Astrocyte of the cerebellum (primary cell): ENCODE results near the gene GNAI2.
"Not testable (repeated sequence)": the region's sequence is repeated elsewhere in the genome, so short reads cannot be mapped to it uniquely, and the experiment has no call there.

Source experiments
- DNase-seq: peaks from one replicate; pipeline ENCODE4 v3.0.0-alpha.2; 2011; ENCODE audit warnings: low read depth
- H3K4me3 ChIP-seq: 2 replicates; pipeline ENCODE4 v1.5.1; 2011; ENCODE audit warnings: mild to moderate bottlenecking, low read depth, low read length, moderate library complexity
- CTCF ChIP-seq: IDR thresholded peaks from 2 replicates; pipeline ENCODE4 v1.5.1; 2012; ENCODE audit warnings: low read length, low read depth, moderate library complexity, mild to moderate bottlenecking; ENCODE audit errors: missing control alignments
- in situ Hi-C: cut with HindIII; loops from 2 replicates; pipeline ENCODE4 v1.10.0; 2017; ENCODE audit warnings: low sequenced_read_pairs

The GNAI2 gene

GRCh38 chr3:50268276-50268675 is 32.3 kb downstream of the GNAI2 start:
- no peak for TF ChIP-seq CTCF
- DNase-seq = no peak
- H3K4me3 ChIP-seq = peak overlapping the region; percentile 36
- in situ Hi-C loops = no loop called here

GRCh38 chr3:50268703-50269451 is 32.9 kb downstream of the GNAI2 start, which contains the start of gene SEMA3B:
Gene SEMA3B, plus strand, starts transcription at chr3:50269147. Its CDS starts 94 bp downstream, at chr3:50269241.
- H3K4me3 ChIP-seq = peak within 1 kb of the TSS; percentile 36
- no peak for TF ChIP-seq CTCF
- no peak for DNase-seq
- in situ Hi-C loops = no loop called here

GRCh38 chr3:50269460-50269859 is 33.5 kb downstream of the GNAI2 start:
- no peak for TF ChIP-seq CTCF
- peak overlapping the region; percentile 18 for H3K4me3 ChIP-seq
- in situ Hi-C loops = no loop called here
- no peak for DNase-seq

- in situ Hi-C loops = no loop called here
- TF ChIP-seq CTCF = no peak
- no peak overlapping the region for H3K4me3 ChIP-seq
- DNase-seq = no peak
Measured at GRCh38 chr3:50269977-50270413, 34.0 kb downstream of the GNAI2 start.

DNA sequence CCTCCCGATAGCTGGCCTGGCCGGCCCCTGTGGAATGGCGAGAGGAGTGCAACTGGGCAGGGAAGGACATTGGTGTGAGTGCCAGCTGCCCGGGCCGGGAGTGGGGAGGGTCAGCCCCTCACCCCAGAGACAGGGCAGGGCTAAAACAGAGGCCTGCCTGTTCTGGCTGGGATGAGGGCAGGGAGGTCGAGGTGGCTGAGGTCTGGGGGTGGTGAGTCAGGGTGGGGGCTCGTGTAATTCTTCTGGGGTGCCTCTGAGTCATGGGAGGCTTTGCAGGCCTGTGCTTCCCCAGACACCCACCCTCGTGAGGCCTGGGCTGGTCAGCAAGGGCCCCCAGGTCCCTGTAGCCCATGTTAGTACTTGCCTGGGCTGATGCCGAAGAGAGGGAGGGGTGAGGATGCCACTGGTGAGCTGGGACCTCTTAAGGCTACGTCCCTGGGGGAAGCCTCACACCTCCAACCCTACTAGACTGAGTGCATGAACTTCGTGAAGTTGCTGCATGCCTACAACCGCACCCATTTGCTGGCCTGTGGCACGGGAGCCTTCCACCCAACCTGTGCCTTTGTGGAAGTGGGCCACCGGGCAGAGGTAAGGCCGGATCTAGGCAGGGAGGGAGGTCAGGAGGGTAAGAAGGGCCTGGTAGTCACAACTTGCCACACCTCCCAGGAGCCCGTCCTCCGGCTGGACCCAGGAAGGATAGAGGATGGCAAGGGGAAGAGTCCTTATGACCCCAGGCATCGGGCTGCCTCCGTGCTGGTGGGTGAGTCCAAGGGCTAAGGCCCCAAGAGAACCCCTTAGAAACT is 34.6 kb downstream of the GNAI2 start:
- in situ Hi-C loops = no loop called here
- DNase-seq = no peak
- H3K4me3 ChIP-seq = no peak overlapping the region
- no peak for TF ChIP-seq CTCF

- DNase-seq = no peak
- TF ChIP-seq CTCF = no peak
- in situ Hi-C loops = no loop called here
- H3K4me3 ChIP-seq = no peak overlapping the region
Measured at GRCh38 chr3:50271314-50271936, 35.4 kb downstream of the GNAI2 start.

DNA sequence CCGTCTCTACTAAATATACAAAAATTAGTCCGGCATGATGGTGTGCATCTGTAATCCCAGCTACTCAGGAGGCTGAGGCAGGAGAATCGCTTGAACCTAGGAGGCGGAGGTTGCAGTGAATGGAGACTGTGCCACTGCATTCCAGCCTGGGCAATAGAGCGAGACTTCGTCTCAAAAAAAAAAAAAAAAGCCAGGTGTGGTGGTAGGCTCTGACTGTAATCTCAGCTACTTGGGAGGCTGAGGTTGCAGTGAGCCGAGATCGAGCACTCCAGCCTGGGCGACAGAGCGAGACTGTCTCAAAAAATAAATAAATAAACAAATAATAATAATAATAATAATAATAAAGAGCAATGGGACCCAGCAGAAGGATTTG is 36.5 kb downstream of the GNAI2 start:
- DNase-seq, in situ Hi-C loops, H3K4me3 ChIP-seq: not testable (repeated sequence)
